GM12865 (cell line): ENCODE measurements around the gene EEF1A1.

Source experiments
- DNase-seq: peaks from one replicate; pipeline ENCODE4 v3.0.0; 2010; ENCODE audit warnings: low read depth
- H3K4me3 ChIP-seq: 2 replicates; pipeline ENCODE4 v1.5.1; 2011; ENCODE audit warnings: mild to moderate bottlenecking, low read depth, low read length, control low read depth
- TF ChIP-seq, protein P1 (sequence below): IDR thresholded peaks from 2 replicates; pipeline ENCODE4 v1.5.1; 2011; ENCODE audit warnings: low read length, control low read depth, low read depth, inconsistent platforms; ENCODE audit not compliant: insufficient read depth; ENCODE audit errors: missing control alignments

The EEF1A1 gene

DNA sequence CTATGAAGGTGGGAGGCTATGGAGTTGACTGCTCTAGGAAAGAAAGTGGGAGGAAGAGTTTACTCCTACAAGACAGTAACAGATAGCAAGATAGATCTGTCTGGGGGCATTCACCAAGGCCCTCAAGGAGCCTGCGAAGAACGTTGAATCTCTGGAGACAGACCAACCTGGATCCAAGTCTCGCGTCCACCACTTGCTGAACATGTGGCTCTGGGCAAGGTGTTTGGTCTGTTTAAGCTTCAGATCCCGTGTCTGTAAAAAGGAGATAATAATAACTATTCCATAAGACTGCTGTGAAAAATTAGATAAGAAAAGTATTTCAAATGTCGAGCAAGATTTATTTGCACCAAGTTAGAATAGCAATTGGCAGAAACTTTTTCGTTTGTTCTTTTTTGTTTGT, 8.1 kb upstream of the EEF1A1 start:
- H3K4me3 ChIP-seq, result no peak overlapping the region
- no peak for DNase-seq
- TF ChIP-seq, protein P1, sequence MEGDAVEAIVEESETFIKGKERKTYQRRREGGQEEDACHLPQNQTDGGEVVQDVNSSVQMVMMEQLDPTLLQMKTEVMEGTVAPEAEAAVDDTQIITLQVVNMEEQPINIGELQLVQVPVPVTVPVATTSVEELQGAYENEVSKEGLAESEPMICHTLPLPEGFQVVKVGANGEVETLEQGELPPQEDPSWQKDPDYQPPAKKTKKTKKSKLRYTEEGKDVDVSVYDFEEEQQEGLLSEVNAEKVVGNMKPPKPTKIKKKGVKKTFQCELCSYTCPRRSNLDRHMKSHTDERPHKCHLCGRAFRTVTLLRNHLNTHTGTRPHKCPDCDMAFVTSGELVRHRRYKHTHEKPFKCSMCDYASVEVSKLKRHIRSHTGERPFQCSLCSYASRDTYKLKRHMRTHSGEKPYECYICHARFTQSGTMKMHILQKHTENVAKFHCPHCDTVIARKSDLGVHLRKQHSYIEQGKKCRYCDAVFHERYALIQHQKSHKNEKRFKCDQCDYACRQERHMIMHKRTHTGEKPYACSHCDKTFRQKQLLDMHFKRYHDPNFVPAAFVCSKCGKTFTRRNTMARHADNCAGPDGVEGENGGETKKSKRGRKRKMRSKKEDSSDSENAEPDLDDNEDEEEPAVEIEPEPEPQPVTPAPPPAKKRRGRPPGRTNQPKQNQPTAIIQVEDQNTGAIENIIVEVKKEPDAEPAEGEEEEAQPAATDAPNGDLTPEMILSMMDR, result no peak

DNA sequence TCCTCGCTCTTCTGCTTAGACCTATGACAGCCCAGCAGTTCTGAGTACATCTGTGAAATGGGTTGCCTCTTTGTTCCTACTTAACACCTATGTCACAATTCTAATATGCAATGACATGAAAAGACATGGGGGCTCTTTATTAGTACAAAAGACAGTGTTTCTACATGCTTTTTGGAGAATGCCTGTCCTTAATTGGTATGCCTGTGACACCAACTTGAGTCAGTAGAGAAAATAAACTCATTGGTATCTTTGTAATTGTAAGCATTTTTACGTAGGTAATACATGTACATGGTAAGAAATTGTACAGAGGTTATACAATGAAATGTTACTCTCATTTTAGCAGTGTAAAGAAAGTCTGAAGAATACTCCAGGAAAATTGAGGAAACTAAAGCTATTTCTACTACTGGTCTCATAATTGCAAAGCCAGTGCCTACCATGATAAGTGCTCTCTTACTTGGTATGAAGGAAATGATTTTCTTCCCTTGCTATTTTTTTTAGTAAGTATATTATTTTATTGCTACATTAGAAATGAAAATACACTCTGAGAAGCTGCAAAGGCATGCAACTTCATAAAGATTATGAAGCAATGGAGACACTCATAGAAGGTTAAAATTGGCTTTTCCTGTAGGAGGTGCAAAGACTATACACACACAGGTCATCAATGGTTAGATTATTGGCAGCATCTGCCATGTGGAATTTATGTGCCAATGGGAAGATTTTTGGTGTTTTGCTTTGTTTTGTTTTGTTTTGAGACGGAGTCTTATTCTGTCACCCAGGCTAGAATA, 4.9 kb upstream of the EEF1A1 start:
- TF ChIP-seq, protein P1, result no peak
- no peak for DNase-seq
- H3K4me3 ChIP-seq, result no peak overlapping the region

DNA sequence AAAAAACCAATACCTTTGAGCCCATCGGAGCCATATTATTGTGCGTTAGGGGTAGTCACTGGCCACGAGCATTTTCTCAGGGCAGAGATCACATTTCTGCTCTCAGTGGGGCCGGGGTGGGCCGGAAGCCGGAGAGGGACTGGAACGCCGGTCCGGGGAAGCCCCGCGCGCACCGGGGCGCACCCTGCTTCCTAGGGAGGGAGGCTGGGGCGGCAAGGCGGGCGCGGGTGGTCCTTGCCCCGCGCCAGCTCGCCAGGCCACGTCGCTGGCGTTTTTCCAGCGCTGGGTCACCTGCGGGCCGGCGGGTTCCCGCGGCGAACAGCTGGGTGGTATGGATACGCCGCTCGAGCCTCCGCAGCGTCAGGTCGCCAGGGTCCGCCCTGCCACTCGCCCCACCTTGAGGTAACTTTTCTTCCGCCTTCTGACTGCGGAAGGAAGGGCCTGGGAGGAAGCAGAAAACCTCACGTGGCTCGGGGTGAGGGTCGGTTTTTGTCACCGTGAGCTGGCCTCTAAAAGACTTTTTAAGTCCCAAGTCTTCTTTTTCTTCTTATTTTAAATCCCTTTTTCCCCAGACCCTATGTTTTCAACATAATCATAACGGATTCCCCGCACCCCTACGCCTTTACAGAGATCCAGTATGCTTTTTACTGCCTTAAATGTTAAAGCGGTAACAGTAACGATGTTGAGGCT, 2.7 kb upstream of the EEF1A1 start:
- TF ChIP-seq, protein P1, result no peak
- peak; percentile 93 for DNase-seq

DNA sequence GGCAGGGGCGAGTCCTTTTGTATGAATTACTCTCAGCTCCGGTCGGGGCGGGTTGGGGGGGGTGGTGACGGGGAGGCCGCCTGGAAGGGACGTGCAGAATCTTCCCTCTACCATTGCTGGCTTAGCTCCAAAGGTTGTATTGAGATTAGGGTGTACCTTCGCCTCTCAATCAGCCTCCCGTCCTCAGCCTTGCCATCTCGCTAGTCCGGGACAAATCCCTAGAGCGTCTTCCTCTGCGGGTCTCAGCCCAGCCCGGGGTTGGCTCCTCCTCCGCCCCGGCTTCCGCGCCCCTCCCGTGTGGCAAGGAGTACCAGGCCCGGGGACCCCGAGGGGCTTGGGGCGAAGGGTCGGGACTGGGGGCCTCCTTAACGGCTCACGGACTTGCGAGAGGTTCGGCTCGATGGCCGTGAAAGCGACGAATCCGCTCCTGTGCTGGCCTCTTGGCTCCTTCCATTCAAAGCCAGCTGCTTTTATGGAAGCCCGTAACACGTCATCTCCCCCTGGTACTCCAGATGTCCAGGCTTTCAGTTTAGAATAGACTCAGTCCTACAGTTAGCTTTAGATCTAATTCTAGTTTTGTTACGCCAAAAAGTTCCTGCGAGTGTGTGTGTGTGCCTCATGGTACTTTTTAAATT, 636 bp upstream of the EEF1A1 start:
- no peak for DNase-seq
- TF ChIP-seq, protein P1, result no peak
- peak overlapping the region; percentile 74 for H3K4me3 ChIP-seq

More for the DNA sequence above, 2.7 kb upstream of the EEF1A1 start:
- peak overlapping the region; percentile 74 for H3K4me3 ChIP-seq

DNA sequence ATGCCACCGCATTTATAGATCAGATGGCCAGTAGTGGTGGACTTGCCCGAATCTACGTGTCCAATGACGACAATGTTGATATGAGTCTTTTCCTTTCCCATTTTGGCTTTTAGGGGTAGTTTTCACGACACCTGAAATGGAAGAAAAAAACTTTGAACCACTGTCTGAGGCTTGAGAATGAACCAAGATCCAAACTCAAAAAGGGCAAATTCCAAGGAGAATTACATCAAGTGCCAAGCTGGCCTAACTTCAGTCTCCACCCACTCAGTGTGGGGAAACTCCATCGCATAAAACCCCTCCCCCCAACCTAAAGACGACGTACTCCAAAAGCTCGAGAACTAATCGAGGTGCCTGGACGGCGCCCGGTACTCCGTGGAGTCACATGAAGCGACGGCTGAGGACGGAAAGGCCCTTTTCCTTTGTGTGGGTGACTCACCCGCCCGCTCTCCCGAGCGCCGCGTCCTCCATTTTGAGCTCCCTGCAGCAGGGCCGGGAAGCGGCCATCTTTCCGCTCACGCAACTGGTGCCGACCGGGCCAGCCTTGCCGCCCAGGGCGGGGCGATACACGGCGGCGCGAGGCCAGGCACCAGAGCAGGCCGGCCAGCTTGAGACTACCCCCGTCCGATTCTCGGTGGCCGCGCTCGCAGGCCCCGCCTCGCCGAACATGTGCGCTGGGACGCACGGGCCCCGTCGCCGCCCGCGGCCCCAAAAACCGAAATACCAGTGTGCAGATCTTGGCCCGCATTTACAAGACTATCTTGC, 725 bp downstream of the EEF1A1 start:
- TF ChIP-seq, protein P1, result no peak
- peak; percentile 85 for DNase-seq
- H3K4me3 ChIP-seq, result peak overlapping the region; percentile 74

DNA sequence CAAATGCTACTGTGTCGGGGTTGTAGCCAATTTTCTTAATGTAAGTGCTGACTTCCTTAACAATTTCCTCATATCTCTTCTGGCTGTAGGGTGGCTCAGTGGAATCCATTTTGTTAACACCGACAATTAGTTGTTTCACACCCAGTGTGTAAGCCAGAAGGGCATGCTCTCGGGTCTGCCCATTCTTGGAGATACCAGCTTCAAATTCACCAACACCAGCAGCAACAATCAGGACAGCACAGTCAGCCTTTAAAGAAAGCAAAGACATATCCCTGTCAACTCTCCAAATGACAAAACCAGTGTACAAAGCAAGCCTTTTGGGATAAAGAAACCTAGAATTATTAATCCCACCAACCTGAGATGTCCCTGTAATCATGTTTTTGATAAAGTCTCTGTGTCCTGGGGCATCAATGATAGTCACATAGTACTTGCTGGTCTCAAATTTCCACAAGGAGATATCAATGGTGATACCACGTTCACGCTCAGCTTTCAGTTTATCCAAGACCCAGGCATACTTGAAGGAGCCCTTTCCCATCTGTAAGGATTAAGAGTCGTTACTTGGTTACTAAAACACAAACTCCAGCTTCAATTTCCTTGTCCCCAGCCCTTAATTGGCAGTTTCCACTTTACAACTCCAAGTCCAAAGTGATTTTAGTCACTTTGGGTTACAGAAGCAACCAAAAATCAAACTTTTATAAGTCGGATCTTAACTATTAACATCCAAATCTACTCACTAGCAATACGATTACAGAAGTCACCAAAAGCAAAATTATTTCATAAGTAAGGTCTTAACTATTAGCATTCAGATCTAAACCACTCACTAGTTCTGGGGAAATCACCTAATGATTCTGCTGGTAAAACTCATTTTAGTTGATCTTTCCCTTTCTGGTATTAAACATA, 1.6 kb downstream of the EEF1A1 start:
- peak; percentile 32 for DNase-seq
- H3K4me3 ChIP-seq, result peak overlapping the region; percentile 74

DNA sequence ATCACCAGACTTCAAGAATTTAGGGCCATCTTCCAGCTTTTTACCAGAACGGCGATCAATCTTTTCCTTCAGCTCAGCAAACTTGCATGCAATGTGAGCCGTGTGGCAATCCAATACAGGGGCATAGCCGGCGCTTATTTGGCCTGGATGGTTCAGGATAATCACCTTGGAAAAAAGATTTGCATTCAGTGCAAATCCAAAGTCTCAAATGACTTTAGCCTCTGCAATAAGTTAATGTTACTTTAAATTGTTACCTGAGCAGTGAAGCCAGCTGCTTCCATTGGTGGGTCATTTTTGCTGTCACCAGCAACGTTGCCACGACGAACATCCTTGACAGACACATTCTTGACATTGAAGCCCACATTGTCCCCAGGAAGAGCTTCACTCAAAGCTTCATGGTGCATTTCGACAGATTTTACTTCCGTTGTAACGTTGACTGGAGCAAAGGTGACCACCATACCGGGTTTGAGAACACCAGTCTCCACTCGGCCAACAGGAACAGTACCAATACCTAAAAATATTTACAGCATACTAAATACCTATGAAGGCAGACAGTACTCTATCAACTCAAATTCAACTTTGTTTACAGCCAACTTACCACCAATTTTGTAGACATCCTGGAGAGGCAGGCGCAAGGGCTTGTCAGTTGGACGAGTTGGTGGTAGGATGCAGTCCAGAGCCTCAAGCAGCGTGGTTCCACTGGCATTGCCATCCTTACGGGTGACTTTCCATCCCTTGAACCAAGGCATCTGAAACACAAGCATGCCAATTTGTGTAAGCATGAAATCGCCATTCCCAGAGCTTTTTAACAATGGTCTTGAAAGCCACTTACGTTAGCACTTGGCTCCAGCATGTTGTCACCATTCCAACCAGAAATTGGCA, 2.5 kb downstream of the EEF1A1 start:
- peak overlapping the region; percentile 74 for H3K4me3 ChIP-seq
- DNase-seq, result peak; percentile 21
